ENCODE data around the gene SPRR3.

DNA sequence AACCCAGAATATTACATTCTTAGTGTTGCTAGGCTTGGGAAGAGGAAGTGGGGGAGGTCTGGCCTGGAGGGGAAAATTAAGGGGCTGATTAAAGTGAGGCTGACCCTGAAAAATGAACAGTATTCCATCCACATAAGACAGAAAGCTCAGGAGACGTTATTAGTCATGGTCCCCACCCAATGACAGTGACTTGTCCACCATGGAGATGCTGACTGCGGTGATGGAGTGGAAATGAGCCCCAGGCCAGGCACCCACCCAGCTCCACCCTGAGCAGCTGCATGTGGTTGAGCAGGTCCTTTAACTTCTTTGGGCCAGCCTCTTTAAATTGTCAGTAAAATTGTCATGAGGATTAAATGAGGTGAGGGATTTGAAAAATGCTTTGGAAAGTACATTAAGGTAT lies 32.5 kb upstream of the SPRR3 start:
- TF ChIP-seq POLR2A (IDR thresholded peaks at IDR 0.05), result no peak
- TF ChIP-seq, protein P1, sequence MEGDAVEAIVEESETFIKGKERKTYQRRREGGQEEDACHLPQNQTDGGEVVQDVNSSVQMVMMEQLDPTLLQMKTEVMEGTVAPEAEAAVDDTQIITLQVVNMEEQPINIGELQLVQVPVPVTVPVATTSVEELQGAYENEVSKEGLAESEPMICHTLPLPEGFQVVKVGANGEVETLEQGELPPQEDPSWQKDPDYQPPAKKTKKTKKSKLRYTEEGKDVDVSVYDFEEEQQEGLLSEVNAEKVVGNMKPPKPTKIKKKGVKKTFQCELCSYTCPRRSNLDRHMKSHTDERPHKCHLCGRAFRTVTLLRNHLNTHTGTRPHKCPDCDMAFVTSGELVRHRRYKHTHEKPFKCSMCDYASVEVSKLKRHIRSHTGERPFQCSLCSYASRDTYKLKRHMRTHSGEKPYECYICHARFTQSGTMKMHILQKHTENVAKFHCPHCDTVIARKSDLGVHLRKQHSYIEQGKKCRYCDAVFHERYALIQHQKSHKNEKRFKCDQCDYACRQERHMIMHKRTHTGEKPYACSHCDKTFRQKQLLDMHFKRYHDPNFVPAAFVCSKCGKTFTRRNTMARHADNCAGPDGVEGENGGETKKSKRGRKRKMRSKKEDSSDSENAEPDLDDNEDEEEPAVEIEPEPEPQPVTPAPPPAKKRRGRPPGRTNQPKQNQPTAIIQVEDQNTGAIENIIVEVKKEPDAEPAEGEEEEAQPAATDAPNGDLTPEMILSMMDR (IDR thresholded peaks at IDR 0.05), result no peak
